Embryonic facial prominence (tissue), 1 donor: ENCODE measurements around the gene MSI2.

Experiments used
- DNase-seq: peaks from one replicate; pipeline ENCODE4 v3.0.0-alpha.2; 2016; ENCODE audit errors: extremely low spot score

Gene MSI2

DNA sequence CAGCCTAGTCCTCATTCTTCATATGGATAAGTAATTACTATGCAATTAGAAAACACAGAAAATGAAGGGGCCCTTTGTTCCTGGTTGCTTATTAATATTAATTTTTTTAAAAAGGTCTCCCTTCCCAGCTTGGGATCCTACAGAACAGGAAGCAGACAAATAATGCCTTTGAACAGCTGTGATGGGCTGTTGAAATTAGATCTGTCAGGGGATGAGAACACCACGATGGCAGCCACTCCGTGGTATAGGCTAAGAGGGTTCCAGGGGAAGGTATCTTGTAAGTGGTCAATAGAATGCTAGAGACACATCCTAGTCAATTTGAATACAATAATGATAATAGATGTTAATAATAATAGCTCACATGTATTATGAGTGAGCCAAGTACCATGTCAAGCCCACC, 405.7 kb downstream of the MSI2 start:
- no peak for DNase-seq

DNA sequence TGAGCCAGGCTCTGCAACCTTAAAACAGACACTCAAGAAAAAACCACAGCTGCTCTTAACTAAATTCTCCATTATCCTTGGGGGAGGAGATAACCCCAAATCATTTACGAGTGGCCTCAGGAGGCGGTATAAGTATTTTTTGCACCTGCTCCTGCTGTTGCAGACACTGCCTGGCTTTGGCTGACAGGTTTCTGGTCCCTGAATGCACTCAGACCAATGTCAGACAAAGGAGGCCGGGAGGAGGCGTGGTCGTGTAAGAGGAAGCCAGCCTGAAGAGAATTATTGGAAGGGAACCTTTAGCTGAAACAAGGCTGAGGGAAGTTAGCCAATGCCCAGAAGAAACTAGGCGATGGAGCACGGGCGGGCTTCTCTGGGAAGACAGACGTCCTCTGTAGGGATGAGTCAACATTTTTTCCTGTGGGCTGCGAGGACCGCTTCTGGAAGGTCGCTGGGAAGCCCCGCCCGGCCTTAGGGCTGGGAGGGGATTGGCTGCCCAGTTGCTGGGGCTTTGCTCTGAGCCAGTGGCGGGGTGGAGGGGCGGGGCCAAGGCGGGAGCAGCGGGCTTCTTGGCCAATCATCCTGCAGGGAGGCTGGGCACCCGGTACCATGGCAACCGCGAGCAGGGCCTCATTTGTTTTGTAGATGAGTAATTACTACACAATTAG, 406.5 kb downstream of the MSI2 start:
- peak; percentile 73 for DNase-seq

DNA sequence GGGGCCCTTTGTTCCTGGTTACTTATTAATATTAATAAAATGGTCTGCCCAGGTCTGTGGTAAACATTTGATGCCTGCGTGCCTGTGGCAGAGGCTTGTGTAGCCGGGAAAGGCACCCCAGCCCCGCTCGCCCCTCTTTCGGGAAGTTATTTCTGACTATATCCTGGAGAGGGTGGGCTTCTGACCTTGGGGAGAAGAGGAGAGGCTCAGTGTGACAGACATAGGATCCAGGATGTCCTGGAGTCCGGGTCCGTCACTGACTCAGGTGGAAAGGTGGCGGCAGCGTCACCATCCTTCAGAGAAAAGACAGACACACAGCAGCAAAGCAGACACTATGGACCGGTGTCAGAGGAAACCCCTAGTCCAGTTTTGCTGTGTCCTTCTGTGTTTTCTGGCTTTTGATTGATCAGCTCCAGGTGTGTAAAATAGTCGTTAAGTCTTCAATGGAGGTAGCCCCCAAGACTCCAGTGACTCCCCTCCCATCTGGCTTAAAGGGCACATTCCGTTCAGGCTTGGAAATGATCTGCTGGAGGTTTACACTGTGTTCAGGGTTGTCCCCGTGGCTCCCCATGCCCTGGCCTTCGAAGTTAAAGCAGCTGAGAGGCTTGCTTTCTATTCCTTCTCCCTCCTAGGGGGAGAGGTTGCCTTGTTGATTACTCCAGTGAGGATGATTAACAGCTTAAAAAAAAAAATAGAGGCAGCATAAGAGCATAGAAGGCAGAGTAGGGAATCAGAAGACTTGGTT, 407.2 kb downstream of the MSI2 start:
- DNase-seq: no peak

DNA sequence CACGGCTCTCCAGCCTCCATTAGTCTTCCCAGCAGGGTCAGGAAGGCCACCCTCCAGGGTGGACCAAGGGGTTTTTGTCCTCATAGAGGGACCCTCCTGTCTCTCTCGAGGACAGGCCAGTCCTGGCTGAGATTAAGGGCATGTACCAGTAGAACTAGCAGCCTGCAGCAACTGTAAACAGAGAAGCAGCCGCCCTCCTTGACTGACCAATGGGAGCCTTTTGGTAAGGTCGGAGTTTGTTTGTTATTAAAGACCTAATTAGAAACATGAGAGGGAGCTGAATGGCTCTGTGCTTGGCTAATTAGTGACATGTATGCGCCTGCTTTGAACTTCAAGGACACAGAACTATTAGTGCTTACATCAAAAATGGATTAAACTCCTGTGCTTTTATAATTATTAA, 408.8 kb downstream of the MSI2 start:
- DNase-seq: no peak

DNA sequence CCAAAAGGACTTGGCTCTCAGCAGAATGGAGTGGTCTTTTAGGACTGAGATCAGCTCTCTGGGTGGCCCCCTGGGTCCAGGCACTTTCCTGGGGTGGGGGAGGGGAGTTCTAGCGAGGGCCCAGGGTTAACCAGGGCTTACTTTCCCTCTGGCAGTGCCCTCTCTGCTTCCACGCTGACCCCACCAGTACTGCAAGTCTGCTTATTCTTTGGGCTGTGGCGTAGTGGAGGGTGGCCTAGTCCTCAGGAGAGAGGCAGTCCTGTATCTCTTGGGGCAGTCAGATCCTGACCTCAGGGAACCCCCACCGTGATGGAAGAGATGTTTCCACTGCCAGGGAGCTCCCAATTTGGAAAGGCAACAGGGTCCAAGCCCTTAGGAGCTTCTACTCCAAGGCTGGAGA, 409.4 kb downstream of the MSI2 start:
- DNase-seq: no peak

DNA sequence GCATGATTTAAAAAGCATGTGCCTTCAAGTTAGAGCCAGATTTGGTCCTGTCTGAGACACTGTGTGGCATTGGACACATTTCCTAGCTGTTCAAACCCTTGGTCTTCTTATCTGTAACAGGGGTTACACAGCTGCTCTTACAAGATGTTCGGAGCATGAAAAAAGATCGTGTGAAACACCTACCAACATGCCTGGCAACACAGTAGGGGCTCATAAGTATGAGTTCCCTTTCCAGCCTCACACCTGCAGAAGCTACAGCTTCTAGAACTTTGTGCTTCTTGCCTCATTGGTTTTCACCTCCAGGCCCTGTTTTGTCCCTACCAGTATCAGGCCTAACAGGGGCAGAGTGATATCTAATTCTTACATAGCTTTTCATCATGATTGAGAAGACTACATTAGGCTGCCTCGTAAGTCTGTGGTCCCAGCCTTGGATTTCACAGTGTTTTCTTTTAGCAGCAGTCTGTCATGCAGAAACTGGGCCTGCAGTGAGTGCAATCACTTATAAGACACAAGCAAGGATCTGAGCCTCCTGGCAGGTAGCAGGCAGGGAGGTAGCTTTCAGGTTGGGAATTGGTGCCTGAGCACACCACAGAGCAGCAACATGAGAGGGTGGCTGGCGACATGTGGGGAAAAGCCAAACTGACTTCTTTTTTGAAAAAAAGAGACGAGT, 410.0 kb downstream of the MSI2 start:
- DNase-seq: no peak

DNA sequence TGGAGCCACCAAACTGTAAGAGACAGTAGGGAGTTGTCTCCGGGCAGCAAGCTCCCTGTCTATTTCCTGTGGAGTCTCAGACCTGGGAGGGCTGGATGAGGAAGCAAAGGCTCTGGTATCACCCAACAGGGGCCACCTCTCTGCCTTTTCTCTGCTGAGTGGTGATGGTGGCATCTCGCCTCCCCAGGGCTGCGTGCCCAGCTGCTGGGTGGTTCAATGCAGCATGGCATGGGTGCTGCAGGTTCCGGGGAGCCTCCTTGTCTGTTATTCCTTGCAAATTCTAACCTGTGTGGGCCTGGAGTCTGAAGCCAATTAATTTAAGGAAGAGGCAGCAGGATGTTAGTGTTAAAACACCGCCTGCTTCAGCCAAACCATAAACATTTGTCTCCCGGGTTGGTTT, 410.6 kb downstream of the MSI2 start:
- no peak for DNase-seq

DNA sequence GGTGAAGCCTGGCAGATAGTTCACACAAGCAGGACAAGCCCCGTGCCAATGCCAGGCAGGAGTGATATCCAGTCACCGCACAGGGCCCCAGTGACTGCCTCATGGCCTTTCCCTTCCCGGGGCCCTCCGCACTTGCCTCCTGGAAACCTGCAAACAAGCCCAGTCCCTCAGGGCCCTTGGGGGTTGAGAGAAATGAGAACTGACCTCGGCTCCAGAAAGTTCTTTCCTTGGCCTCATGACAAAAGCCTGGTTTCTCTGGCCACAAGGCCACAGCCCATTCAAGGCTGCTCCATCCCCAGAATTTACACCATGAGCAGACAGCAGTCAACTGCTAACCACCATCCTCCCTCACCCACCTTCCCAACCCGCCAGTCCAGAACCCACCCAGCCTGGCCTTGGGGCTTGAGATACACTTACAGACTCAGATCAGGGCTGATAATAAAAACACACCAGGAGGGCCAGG, 411.2 kb downstream of the MSI2 start:
- DNase-seq: no peak

DNA sequence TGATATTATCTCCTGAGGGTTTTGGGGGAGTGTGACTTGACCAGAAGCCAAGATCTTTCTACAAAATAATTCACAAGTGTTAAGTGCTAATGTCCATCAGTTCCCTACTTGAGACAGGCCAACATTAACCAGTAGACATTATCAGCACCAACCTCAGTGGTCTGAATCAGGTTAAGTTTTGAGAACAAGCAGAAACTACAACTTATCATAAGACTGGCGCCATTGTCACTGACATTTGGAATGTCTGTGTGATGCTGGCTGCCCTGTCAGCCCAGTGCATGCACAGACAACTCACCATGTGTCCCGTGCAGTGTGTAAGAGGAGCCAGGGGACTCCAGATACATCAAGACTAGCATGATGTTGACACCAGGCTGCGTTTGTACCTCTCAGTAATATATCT, 412.0 kb downstream of the MSI2 start:
- no peak for DNase-seq

DNA sequence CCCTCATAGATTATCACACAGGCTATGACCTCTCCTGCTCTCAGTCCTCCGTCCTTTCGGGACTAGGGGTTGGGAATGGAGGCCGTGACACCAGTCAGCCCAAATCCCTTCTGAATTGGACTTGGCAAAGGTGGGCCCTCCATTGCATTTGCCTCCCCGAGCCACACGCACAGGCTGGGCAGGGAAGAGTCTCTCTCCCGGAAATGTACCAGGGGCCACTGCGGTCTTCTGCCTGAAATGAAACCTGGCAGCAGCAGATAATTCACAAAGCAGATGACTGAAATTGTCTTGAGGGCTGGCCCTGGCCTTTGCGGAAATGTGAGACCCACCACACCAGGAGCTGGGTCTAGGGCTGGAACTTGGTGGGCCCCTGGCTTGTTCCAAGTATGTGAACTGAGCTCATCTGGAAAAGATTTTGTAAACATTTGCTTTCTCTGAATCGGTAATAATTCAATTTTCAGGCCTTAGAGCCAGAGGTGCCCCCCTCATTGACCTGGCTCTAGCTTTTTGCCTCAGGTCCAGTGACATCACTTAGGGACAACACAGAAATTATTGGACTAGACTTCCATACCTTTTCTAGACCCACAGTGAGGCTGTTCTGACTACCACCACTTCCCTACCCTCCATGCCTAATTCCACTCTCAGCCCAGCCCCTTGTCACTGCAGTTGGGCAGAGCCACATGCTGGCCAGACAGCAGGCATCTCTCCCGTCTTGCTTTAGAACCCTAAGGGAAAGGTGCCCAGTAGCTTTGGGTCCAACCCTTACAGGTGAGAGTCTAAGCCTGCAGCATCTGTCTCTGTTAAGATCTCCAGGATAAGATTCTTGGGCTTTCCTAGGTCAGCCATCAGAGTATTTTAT, 413.6 kb downstream of the MSI2 start:
- no peak for DNase-seq

DNA sequence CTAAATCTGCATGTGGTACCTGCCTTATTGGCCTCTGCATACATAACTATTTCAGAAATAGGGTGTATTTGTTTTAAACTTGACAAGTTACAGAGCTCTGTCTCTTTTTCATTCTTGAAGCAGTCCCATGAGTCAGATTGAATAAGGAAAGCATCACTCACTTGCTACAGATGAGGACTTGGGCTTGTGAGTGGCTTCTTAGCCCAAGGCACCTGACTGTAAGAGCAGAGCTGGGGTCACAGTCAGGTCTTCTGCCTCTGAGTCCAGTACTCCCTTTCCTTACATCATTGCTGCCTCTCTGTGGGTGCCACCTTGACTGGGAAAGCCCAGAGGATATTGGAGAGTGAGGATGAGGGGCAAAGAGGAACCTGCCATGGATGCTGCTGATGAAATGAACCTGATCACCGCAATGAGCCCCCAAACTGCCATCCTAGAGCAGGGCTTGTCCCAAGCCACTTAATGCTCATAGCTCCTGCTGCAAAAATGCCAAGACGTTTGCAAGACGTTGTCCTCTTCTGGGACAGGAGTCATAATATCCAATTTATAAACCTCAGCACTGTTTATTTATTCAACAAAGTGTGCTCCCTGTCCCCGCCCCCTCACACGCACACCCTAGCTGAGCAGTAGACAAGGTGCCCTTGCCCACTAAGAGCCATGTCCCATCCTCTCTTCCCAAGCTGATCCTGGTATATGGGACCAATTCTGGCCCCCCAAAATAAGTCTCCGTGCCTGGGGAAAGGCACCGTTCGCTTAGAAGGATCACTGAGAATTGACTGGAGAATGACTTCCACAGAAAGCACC, 414.6 kb downstream of the MSI2 start:
- no peak for DNase-seq

DNA sequence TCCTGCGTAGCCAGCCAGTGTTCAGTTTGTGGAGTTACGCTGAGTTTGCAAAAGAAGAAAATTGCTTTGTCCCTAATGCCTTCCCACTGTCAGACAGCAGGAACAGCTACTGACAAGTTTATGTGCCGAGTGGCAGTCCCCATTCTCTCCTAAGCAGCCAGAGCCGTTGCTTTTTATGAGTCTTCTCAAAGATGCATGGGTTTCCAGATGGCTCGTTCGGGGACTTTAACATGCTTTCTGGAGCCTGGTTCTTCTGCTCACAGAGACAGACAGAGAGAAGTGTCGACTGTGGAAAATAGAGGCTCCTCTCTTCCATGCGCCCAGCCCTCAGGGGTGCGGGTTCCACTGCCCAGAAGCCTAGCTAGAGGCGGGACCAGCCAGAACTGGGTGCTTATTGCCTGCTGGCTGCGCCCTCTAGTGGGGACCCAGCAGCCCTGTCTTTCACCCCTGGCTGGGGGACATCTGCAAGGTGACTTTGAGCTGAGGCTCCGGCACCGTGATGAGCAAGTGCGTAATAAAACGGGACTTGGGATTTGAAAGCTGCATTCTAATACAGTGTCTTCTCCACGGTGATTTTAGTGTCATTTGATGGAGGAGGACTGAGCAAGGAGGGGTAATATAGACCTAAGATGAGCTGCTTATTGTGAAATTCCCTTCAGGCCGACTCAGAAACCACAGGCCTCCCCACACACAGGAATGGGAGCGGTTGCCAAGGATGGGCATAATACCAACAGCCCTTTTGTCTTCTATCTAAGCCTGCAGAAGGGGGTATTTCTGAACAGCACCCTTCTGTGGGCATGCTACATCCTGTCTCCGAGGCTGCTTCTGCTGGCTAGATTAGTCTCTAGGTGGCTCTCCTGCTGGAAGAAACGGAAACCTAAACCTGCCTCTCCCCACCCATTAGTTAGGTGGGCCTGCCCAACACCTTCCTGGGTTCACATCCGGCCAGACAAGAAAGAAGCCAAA, 415.6 kb downstream of the MSI2 start:
- DNase-seq: no peak

DNA sequence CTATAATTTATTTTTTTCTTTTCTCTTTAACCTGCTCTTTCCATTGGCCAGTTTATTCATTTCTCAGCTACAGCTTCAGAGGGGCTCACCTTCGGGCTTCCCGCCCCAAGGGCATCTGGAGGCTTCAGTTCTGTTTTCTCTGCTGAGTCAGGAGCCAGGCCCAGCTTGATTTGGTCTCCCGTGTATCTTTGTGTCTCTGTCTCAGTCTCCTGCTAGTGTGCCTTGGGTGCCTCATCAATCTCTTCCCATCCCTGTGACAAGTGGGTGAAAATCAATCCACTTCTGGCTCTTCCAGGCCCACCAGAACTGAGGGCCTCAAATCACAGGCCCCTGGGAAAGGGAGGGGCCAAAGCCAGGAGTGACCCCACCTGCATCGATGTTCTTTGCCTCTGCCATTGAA, 416.6 kb downstream of the MSI2 start:
- DNase-seq: no peak

DNA sequence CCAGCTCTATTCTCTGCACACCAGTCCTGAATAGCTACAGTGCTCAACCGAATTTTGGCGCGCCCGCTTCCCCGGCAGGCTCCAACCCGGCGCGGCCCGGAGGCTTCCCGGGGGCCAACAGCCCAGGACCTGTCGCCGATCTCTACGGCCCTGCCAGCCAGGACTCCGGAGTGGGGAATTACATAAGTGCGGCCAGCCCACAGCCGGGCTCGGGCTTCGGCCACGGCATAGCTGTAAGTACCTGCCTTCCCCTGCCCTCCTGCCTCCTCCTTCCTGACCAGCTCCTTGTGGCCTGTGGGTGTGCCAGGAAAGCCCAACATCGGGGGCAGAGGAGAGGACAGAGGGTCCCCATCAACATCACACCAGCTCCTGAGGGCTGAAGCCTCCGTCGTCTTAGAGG, 418.6 kb downstream of the MSI2 start:
- no peak for DNase-seq

DNA sequence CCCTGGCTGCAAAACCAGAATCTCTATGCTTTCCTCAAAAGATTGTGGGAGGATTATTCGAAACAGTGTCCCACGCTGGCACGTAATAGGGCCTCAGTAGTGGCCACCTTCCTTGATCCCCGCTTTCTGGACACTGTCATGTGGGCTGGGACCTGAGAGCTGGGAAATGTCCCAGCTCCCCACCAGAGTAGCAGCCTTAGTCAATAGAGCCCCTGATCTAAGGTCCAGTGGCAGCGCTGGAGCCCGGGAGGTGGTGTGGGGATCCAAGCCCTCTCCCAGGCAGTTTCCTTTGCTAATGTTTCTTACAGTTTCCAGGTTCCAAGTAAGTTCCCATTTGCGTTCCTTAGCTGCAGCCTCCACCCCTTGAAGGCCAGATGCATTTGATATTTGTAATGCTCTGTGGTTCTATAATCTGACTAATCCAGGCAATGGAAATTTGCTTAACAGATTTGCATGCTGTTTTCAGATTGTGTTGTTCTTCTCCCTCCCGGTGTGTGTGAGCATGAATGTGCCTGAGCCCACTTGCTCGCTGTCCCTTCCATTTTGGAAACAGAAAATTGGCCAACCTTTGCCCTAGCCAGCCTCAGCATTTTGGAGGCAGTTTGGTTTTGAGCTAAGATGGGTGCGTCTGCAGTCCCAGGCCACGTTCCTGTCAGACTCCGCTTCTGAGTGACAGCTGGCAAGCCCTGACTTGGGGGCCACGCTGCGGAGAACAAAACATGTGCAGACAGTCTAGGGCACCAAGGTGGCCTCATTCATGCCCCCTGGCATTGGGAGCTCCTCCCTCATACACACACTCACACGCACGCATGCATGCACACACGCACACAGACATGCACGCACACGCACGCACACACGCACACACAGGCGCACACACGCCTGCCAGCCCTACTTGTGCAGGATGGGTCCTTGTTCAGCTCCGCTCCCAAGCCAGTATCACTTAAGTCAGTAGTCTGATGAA, 419.4 kb downstream of the MSI2 start:
- no peak for DNase-seq

DNA sequence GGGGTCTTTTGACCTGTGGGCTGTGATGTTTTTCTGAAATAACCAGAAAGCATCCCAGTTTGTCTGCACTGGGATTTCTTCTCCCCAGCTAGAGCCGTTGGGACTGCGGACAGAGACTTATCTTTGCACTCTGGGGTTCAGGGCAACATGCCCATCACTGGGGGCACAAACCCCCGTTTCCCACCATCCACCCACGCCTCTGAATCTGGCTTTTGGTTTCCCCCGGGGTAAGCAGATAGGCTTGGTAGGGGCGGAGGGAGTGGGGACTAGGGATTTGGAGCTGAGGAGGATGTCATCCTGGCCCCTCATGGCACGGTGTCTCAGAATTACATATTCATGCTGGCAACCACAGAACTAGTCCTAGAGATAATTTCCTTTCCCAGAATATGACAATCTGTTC, 420.2 kb downstream of the MSI2 start:
- no peak for DNase-seq

DNA sequence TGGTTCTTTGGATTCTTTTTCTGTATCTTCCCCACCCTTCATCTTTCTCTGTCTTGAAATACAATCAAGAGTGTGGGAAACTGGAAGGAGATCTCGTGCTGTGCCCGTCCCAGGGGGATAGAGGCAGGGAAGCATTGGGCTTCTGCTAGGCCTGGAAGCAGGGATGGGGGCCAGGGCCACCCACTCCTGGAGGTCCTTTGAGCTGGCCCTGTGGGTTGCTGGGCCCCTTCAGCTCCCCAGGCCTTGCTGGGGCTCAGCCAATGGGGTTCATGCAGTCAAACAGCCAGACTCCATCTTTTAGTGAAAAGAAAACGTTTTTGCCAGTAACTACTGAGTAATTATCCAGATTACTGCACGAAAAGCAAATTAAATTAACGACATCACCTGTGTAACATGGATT, 421.0 kb downstream of the MSI2 start:
- DNase-seq: no peak

DNA sequence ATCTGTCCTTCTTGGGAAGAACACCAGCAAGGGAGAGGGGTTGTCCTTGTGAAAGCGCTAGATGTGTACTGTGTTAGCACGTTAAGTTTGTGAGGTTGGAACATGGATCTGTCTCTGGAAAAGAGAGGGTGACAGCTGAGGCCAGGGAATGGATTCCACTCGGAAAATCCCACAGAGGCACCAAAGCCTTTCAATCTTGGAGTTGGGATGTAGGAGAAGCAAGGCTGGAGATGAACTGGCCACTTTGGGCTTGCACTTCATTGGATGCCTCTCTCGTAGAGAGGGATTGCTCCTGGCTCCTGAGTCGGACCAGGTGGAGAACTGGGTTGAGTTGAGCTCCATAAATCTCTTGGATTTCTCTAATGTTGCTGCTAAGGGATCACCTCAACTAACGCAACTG, 421.5 kb downstream of the MSI2 start:
- no peak for DNase-seq

DNA sequence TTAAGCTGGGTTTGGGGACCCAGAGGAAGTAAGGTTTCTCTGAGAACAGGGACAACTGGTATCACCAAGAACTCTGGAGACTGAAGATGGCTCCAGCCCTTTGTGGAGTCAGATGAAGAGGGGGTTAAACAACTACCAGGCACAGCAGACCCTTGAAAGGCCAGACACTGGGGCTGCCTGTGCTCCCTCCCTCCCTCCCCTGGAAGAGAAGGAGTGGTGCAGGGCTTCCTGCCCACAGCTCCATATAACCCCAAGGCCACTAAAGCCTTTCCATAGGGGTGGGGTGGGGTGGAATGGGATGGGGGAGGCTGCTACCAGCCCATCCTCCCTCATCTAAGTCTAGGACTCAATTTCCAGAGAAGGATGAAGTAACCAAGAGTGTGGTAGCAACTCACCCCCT, 422.1 kb downstream of the MSI2 start:
- DNase-seq: no peak
